B cell (primary cell): ENCODE measurements around the gene NAV2.

Experiments
- CTCF ChIP-seq: fragments of 200-600 bp; IDR thresholded peaks from one replicate; pipeline ENCODE4 v1.8.0; 2022; ENCODE audit warnings: antibody characterized with exemption, mild to moderate bottlenecking
- EZH2 ChIP-seq: IDR thresholded peaks from 2 replicates; pipeline ENCODE4 v1.6.1; 2012; ENCODE audit warnings: borderline replicate concordance, low read depth, mild to moderate bottlenecking, moderate library complexity, low read length; ENCODE audit not compliant: insufficient read depth, poor library complexity, severe bottlenecking

GRCh38 chr11:19673924-19674729, 38.5 kb upstream of the NAV2 start:
- no peak for TF ChIP-seq CTCF
- no peak for TF ChIP-seq EZH2
